ENCODE results near the gene OSBPL10.

GRCh38 chr3:31882895-31883294 is 98.2 kb downstream of the OSBPL10 start:
- TF ChIP-seq CTCF (IDR thresholded peaks at IDR 0.05) (no peak), POLR2AphosphoS5 (IDR thresholded peaks at IDR 0.05) (no peak), POLR2A (IDR thresholded peaks at IDR 0.05) (no peak), EP300 (IDR thresholded peaks at IDR 0.05) (no peak)
